ENCODE measurements around the gene RGMB.

RGMB gene

GRCh38 chr5:98836175-98836574 lies 62.7 kb downstream of the RGMB start:
- DNase-seq = no peak

- no peak for DNase-seq
Observed at GRCh38 chr5:98839469-98840383, 66.3 kb downstream of the RGMB start.

- DNase-seq = no peak
Observed at GRCh38 chr5:98840946-98841345, 67.5 kb downstream of the RGMB start.

- no peak for DNase-seq
Observed at GRCh38 chr5:98843481-98843880, 70.0 kb downstream of the RGMB start.

GRCh38 chr5:98844865-98845264 lies 71.4 kb downstream of the RGMB start:
- no peak for DNase-seq

- no peak for DNase-seq
Observed at GRCh38 chr5:98845878-98846277, 72.4 kb downstream of the RGMB start.

Measured in NK-92 treated with Interleukin-12 subunit alpha and Interleukin-12 subunit beta, amount 100 ng/mL, for 24 hours (cell line).